Panc1 (cell line): Measurements from ENCODE around the gene XRCC4. TPM values are rescaled to one million over a fixed set of nuclear protein-coding genes. Genes with fewer than 3 reads are reported as not detected.
A peak's percentile ranks its signal among the peaks of the same experiment; 100 is the strongest.

Source experiments
- ATAC-seq: fragments of 200-7000 bp; cut with Tn5 transposase; 2 replicates; pipeline ENCODE4 v1.9.1; 2020; ENCODE audit warnings: mild to moderate bottlenecking, moderate library complexity
- Bru-seq: library from RNA; stranded (reverse); fragments of 400-500 nt; gene quantifications from one replicate; lab custom pipeline; 2021; lab: Mats Ljungman, UMichigan
- BruChase-seq, 2 experiments: library from RNA; stranded (reverse); fragments of 400-500 nt; gene quantifications; one replicate each; lab custom pipeline; 2021; lab: Mats Ljungman, UMichigan
- BruUV-seq: library from RNA; stranded (reverse); fragments of 400-500 nt; replicated peaks from 2 replicates; lab custom pipeline; 2021; lab: Mats Ljungman, UMichigan
- CTCF ChIA-PET: fragments of 300-600 bp; sonication (Branson Sonifier 250); formaldehyde crosslinking; loops from one replicate; lab custom pipeline; 2022; ENCODE audit warnings: antibody characterized with exemption; lab: Charles Lee
- POLR2A ChIA-PET: fragments of 300-600 bp; sonication (Branson Sonifier 250); formaldehyde crosslinking; loops from one replicate; lab custom pipeline; 2022; ENCODE audit warnings: antibody characterized with exemption; lab: Charles Lee
- DNase-seq: peaks from one replicate; pipeline ENCODE4 v3.0.0-alpha.2; 2010; ENCODE audit warnings: low read depth, low spot score
- H3K27ac ChIP-seq: 2 replicates; pipeline ENCODE4 v1.5.1; 2011; ENCODE audit warnings: mild to moderate bottlenecking, low read length, inconsistent platforms
- H3K27me3 ChIP-seq: fragments of 200-500 bp; sonication (Bioruptor generic); 2 replicates; pipeline ENCODE4 v1.6.0; 2014; ENCODE audit warnings: low read length, inconsistent platforms; ENCODE audit not compliant: control insufficient read depth, insufficient read depth
- H3K36me3 ChIP-seq: fragments of 200-500 bp; sonication (Bioruptor generic); 2 replicates; pipeline ENCODE4 v1.5.1; 2014; ENCODE audit warnings: inconsistent platforms, mild to moderate bottlenecking, low read length, moderate library complexity; ENCODE audit not compliant: control insufficient read depth, insufficient read depth
- H3K4me1 ChIP-seq: 2 replicates; pipeline ENCODE4 v1.5.1; 2011; ENCODE audit warnings: inconsistent platforms, mild to moderate bottlenecking, low read length, moderate library complexity; ENCODE audit not compliant: control insufficient read depth, insufficient read depth
- H3K4me3 ChIP-seq, 2 experiments: 2 replicates each; pipeline ENCODE4 v1.5.1; 2011 to 2012; ENCODE audit warnings: low read depth in 2 of 2, low read length in 2 of 2, mild to moderate bottlenecking in 2 of 2, inconsistent platforms in 1 of 2, moderate library complexity in 1 of 2
- H3K9me3 ChIP-seq: fragments of 200-500 bp; sonication (Bioruptor generic); 2 replicates; pipeline ENCODE4 v1.5.1; 2014; ENCODE audit warnings: low read depth, mild to moderate bottlenecking, inconsistent platforms, low read length, moderate library complexity; ENCODE audit not compliant: control insufficient read depth, insufficient read depth
- POLR2AphosphoS5 ChIP-seq: IDR thresholded peaks from 2 replicates; pipeline ENCODE4 v1.6.1; 2012; ENCODE audit warnings: mild to moderate bottlenecking, low read depth, low read length, moderate library complexity
- REST ChIP-seq, 2 experiments: IDR thresholded peaks; 2 replicates each; pipeline ENCODE4 v1.6.1; 2011 to 2012; ENCODE audit warnings: low read depth in 2 of 2, control low read depth in 1 of 2, low read length in 1 of 2, mild to moderate bottlenecking in 1 of 2, moderate library complexity in 1 of 2; ENCODE audit not compliant: insufficient read depth in 1 of 2
- SIN3A ChIP-seq: IDR thresholded peaks from 2 replicates; pipeline ENCODE4 v1.6.1; 2012; ENCODE audit warnings: low read depth, mild to moderate bottlenecking, low read length, moderate library complexity, borderline replicate concordance; ENCODE audit not compliant: insufficient read depth
- TCF7L2 ChIP-seq: IDR thresholded peaks from 2 replicates; pipeline ENCODE4 v1.6.1; 2011; ENCODE audit warnings: mild to moderate bottlenecking, low read depth, low read length, inconsistent platforms
- in situ Hi-C: cut with HindIII; loops from 2 replicates; pipeline ENCODE4 v1.10.0; 2016; ENCODE audit warnings: low sequenced_read_pairs, low pct_unique_long_range_greater_than_20kb
- intact Hi-C: fragments of 100-400 bp; cut with micrococcal nuclease; formaldehyde crosslinking; loops from one replicate; pipeline ENCODE4 v1.10.0; 2022; ENCODE audit not compliant: unreplicated experiment
- long read RNA-seq: library from polyadenylated mRNA; unstranded; transcript quantifications from one replicate; pipeline ENCODE4 v2.0.0, GENCODE V29; 2021; ENCODE audit not compliant: unreplicated experiment
- polyA plus RNA-seq: library from polyadenylated mRNA; unstranded; fragments of >200 nt; gene quantifications from one replicate; pipeline ENCODE4 v1.2.1, GENCODE V29; 2012; ENCODE audit warnings: missing spikeins; ENCODE audit not compliant: insufficient read length
- total RNA-seq: library from RNA; stranded (reverse); gene quantifications from one replicate; pipeline ENCODE4 v1.2.1, GENCODE V29; 2021; ENCODE audit not compliant: unreplicated experiment
- TF ChIP-seq, protein P1 (sequence below): fragments of 450-650 bp; IDR thresholded peaks from 2 replicates; pipeline ENCODE4 v1.5.1; 2017; ENCODE audit warnings: mild to moderate bottlenecking

XRCC4 gene
- total RNA-seq: 12.5 TPM
- polyA plus RNA-seq: 4.0 TPM
- percentile 69 among the genes with signal in this experiment for Bru-seq, nascent RNA
- percentile 51 among the genes with signal in this experiment for BruChase-seq, experiment 1, labeled RNA remaining after a 2-hour chase
- BruChase-seq, experiment 2, labeled RNA remaining after a 6-hour chase: percentile 47 among the genes with signal in this experiment
- long read RNA-seq, transcript XRCC4-202 (8 exons, 1,579 nt): major isoform, 8 of 13 reads
- long read RNA-seq, partial matches to known transcripts: 3 of 13 reads
- long read RNA-seq, other reads (novel, unspliced or antisense): 1 of 13 reads

DNA sequence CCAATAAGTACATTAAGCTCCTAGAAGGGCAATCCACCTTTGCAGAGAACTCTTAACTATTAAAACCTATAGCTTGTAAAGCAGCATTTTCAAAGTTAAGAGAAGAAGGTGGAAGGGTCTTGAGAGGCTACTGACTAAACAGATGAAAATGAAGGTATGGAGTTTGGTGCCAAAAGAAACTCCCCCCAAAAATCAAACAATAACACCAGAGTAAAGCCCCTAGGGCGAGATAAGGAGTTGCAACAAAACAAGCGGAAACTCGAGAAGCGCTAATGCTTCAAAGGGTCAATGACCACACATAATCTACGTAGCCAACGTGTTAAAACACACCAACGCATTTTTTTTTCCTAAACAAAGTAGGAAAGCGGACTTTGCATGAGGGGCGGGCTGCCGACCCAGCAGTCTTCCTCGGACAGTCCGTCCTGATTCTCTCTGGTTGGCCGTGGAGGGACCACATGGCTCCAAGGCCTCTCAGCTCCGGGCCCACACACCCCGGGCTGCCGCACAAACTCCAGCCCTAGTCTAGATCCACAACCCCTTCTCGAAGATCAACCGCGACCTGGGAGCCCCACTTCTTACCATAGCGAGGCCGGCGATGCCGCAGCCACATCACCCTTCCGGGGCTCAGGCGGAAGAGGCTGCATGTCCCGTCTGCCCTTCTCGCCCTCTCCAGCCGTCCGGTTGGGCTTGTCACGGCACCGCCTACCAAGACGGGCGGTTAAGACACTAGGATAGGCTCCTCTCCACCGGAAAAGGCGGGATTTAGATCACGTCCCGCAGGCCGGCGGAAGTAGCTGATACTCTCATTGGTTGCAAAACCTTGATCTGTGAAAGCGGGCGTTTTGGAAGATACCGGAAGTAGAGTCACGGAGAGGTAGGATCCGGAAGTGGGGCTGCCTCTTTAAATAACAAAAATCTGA, at the start of gene XRCC4, which contains the start of gene TMEM167A:
Gene XRCC4, plus strand, starts transcription at position 806 of the 920 bp plus-strand sequence. CDS start 27,373 bp downstream, outside the sequence.
Gene TMEM167A, minus strand, starts transcription at position 653 of the 920 bp plus-strand sequence. Its CDS starts 71 bp downstream, at position 582.
- peak within 1 kb of the TSS; percentile 99 for H3K27ac ChIP-seq
- CTCF ChIA-PET: interaction anchor here (0.6 kb wide), 1 partner anchor 718 kb away, joined by 3 read pairs; no protein-coding TSS in a partner anchor

More for the DNA sequence above, at the start of gene XRCC4, which contains the start of gene TMEM167A:
- Histone ChIP-seq H3K9me3 (no peaks in the 10 kb centered on the region), H3K27me3 (no peaks in the 10 kb centered on the region), H3K36me3 (peaks cover 6% of the 10 kb centered on the region; the same call in 1 of the 2 replicates), H3K4me3 (peak within 1 kb of the TSS; percentile 96 to 100), H3K4me1 (peaks cover 8% of the 10 kb centered on the region; the same call in 1 of the 2 replicates)
- BruUV-seq: no TSS peak
- DNase-seq (peak; percentile 89), ATAC-seq (peak; percentile 100)
- TF ChIP-seq, protein P1, sequence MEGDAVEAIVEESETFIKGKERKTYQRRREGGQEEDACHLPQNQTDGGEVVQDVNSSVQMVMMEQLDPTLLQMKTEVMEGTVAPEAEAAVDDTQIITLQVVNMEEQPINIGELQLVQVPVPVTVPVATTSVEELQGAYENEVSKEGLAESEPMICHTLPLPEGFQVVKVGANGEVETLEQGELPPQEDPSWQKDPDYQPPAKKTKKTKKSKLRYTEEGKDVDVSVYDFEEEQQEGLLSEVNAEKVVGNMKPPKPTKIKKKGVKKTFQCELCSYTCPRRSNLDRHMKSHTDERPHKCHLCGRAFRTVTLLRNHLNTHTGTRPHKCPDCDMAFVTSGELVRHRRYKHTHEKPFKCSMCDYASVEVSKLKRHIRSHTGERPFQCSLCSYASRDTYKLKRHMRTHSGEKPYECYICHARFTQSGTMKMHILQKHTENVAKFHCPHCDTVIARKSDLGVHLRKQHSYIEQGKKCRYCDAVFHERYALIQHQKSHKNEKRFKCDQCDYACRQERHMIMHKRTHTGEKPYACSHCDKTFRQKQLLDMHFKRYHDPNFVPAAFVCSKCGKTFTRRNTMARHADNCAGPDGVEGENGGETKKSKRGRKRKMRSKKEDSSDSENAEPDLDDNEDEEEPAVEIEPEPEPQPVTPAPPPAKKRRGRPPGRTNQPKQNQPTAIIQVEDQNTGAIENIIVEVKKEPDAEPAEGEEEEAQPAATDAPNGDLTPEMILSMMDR: no peak
- TF ChIP-seq SIN3A: no peak; the same call in 1 of the 2 replicates
- TF ChIP-seq POLR2AphosphoS5: peak; percentile 86
- TF ChIP-seq TCF7L2: peak; percentile 82
- no peak for TF ChIP-seq REST (IDR thresholded peaks at IDR 0.05; ENCODE audit: insufficient read depth in 1 of 2, low read depth in 2 of 2, low read length in 1 of 2)
- in situ Hi-C loops (no loop called here), intact Hi-C loops (loop anchor here (5.0 kb wide), 1 partner anchor 395 kb away; the partner anchor contains the start of gene VCAN)
- POLR2A ChIA-PET: interaction anchor here (0.6 to 0.9 kb wide), 3 partner anchors 9 to 204 kb away, joined by 3 to 6 read pairs (median 4); no protein-coding TSS in a partner anchor
